Gastrocnemius medialis (tissue), 4 donors: ENCODE measurements around the gene PDIA5. TPM values are rescaled to one million over a fixed set of nuclear protein-coding genes. Genes with fewer than 3 reads are reported as not detected.

ENCODE experiments used
- ATAC-seq, 2 donors: fragments of 150-250 bp; one replicate each; pipeline ENCODE4 v1.9.1; 2016
- DNase-seq, 2 donors: peaks; one replicate each; pipeline ENCODE4 v3.0.0-alpha.2; 2019
- H3K27ac ChIP-seq, 4 donors: fragments of 200-600 bp; sonication (generic); 1 replicate in 1 of 4; 2 replicates in 3 of 4; pipeline ENCODE4 v1.5.1; 2016 to 2018; ENCODE audit warnings: mild to moderate bottlenecking in 2 of 4, moderate library complexity in 1 of 4
- H3K27me3 ChIP-seq, 3 donors: fragments of 200-600 bp; sonication (generic) in 2 of 3; 1 replicate in 1 of 3; 2 replicates in 2 of 3; pipeline versions ENCODE4 v1.5.1 to v1.6.0; 2016 to 2019; ENCODE audit warnings: mild to moderate bottlenecking in 1 of 3, moderate library complexity in 1 of 3
- H3K36me3 ChIP-seq, 2 donors: fragments of 200-600 bp; sonication (generic) in 1 of 2; one replicate each; pipeline ENCODE4 v1.5.1; 2017 to 2018
- H3K4me1 ChIP-seq, 2 donors: fragments of 200-600 bp; sonication (generic) in 1 of 2; one replicate each; pipeline ENCODE4 v1.5.1; 2016 to 2017; ENCODE audit warnings: mild to moderate bottlenecking in 2 of 2
- H3K4me3 ChIP-seq, 4 donors: fragments of 200-600 bp; sonication (generic) in 3 of 4; 1 replicate in 1 of 4; 2 replicates in 3 of 4; pipeline ENCODE4 v1.5.1; 2016 to 2019; ENCODE audit warnings: mild to moderate bottlenecking in 2 of 4
- H3K9me3 ChIP-seq, 3 donors: fragments of 200-600 bp; sonication (generic) in 2 of 3; 1 replicate in 1 of 3; 2 replicates in 2 of 3; pipeline ENCODE4 v1.5.1; 2016 to 2019
- CTCF ChIP-seq, 5 experiments: fragments of 450-650 bp in 3 of 5; fragments of 200-600 bp in 2 of 5; sonication (generic) in 2 of 5; IDR thresholded peaks in 4 of 5; conservative IDR thresholded peaks in 1 of 5; 1 replicate in 4 of 5; 2 replicates in 1 of 5; pipeline ENCODE4 v1.5.1; 2016 to 2019; ENCODE audit warnings: antibody characterized with exemption in 5 of 5, mild to moderate bottlenecking in 3 of 5, moderate library complexity in 3 of 5
- POLR2A ChIP-seq, 2 donors: fragments of 450-650 bp; IDR thresholded peaks; one replicate each; pipeline ENCODE4 v1.6.1; 2017; ENCODE audit warnings: antibody characterized with exemption in 2 of 2, mild to moderate bottlenecking in 2 of 2, moderate library complexity in 2 of 2
- in situ Hi-C, 4 donors: fragments of 200-750 bp; cut with MboI; loops; one replicate each; pipeline versions ENCODE4 v1.15.0 to v1.8.0; 2017; ENCODE audit warnings: low sequenced_read_pairs in 4 of 4
- intact Hi-C: fragments of 100-400 bp; cut with DNase I; formaldehyde crosslinking; loops from one replicate; pipeline ENCODE4 v1.15.1; 2023; ENCODE audit warnings: low total_unique reads
- total RNA-seq, 4 donors: library from RNA; depleted of rRNA; stranded (reverse); fragments of >200 nt; gene quantifications; one replicate each; pipeline versions ENCODE4 v1.1.0 to v1.2.3, GENCODE V29; 2016

Gene PDIA5
- total RNA-seq, 4 donors from 2014 or later, result 2.3 to 4.2 (median 3.0) TPM

- no peaks in the 10 kb centered on the region for H3K36me3 ChIP-seq
- H3K27me3 ChIP-seq, result peaks cover 0 to 7% (median 0%) of the 10 kb centered on the region in 3 donors
- no peak for DNase-seq
- H3K4me1 ChIP-seq, result peaks cover 6% of the 10 kb centered on the region in 2 donors
- intact Hi-C loops, result no loop called here
- in situ Hi-C loops, result no loop called here
- H3K4me3 ChIP-seq, result no peak overlapping the region
- no peaks in the 10 kb centered on the region for H3K9me3 ChIP-seq
- H3K27ac ChIP-seq, result no peak overlapping the region
- no peak for ATAC-seq
- no peak for TF ChIP-seq POLR2A (IDR thresholded peaks at IDR 0.05)
Measured at GRCh38 chr3:123039178-123039577, 27.6 kb upstream of the PDIA5 start.

GRCh38 chr3:123042413-123042812 is 24.4 kb upstream of the PDIA5 start:
- Histone ChIP-seq H3K9me3 (no peaks in the 10 kb centered on the region), H3K4me1 (no peaks in the 10 kb centered on the region), H3K27me3 (peaks cover 0 to 7% (median 0%) of the 10 kb centered on the region in 3 donors), H3K4me3 (no peak overlapping the region), H3K27ac (no peak overlapping the region), H3K36me3 (no peaks in the 10 kb centered on the region)
- ATAC-seq (no peak), DNase-seq (no peak)
- in situ Hi-C loops (no loop called here), intact Hi-C loops (no loop called here)
- TF ChIP-seq CTCF (IDR thresholded peaks at IDR 0.05 in 4 of 5, conservative IDR thresholded peaks at IDR 0.05 in 1 of 5), result no peak
- no peak for TF ChIP-seq POLR2A (IDR thresholded peaks at IDR 0.05)

- Histone ChIP-seq H3K4me3 (no peak overlapping the region), H3K27ac (no peak overlapping the region), H3K9me3 (no peaks in the 10 kb centered on the region), H3K4me1 (no peaks in the 10 kb centered on the region), H3K27me3 (peaks cover 0 to 4% (median 0%) of the 10 kb centered on the region in 3 donors), H3K36me3 (no peaks in the 10 kb centered on the region)
- ATAC-seq (no peak), DNase-seq (no peak)
- intact Hi-C loops, result no loop called here
- in situ Hi-C loops, result no loop called here
- no peak for TF ChIP-seq POLR2A (IDR thresholded peaks at IDR 0.05)
- no peak for TF ChIP-seq CTCF (IDR thresholded peaks at IDR 0.05 in 4 of 5, conservative IDR thresholded peaks at IDR 0.05 in 1 of 5)
Measured at GRCh38 chr3:123044981-123045763, 21.7 kb upstream of the PDIA5 start.

- H3K9me3 ChIP-seq, result no peaks in the 10 kb centered on the region
- no peaks in the 10 kb centered on the region for H3K4me1 ChIP-seq
- TF ChIP-seq CTCF (IDR thresholded peaks at IDR 0.05 in 4 of 5, conservative IDR thresholded peaks at IDR 0.05 in 1 of 5) (no peak), POLR2A (IDR thresholded peaks at IDR 0.05) (no peak)
- H3K36me3 ChIP-seq, result no peaks in the 10 kb centered on the region
- no peak overlapping the region for H3K27ac ChIP-seq
- no peak for ATAC-seq
- no peak for DNase-seq
- no peak overlapping the region for H3K4me3 ChIP-seq
- in situ Hi-C loops, result no loop called here
- intact Hi-C loops, result no loop called here
- peaks cover 0 to 4% (median 0%) of the 10 kb centered on the region in 3 donors for H3K27me3 ChIP-seq
Measured at GRCh38 chr3:123046262-123047061, 20.4 kb upstream of the PDIA5 start.

- TF ChIP-seq CTCF (IDR thresholded peaks at IDR 0.05 in 4 of 5, conservative IDR thresholded peaks at IDR 0.05 in 1 of 5) (no peak), POLR2A (IDR thresholded peaks at IDR 0.05) (no peak)
- intact Hi-C loops, result no loop called here
Measured at GRCh38 chr3:123047062-123047319, 19.8 kb upstream of the PDIA5 start.

More at GRCh38 chr3:123047062-123047319, 19.8 kb upstream of the PDIA5 start:
- H3K4me1 ChIP-seq, result no peaks in the 10 kb centered on the region
- H3K4me3 ChIP-seq, result no peak overlapping the region
- H3K27me3 ChIP-seq, result peaks cover 0 to 4% (median 0%) of the 10 kb centered on the region in 3 donors
- H3K36me3 ChIP-seq, result no peaks in the 10 kb centered on the region
- no peaks in the 10 kb centered on the region for H3K9me3 ChIP-seq
- no peak overlapping the region for H3K27ac ChIP-seq
- in situ Hi-C loops, result no loop called here
- no peak for ATAC-seq
- no peak for DNase-seq
